ENCODE results near the gene UBB.

GRCh38 chr17:16384557-16384956 is 3.7 kb downstream of the UBB start:
- no peak for TF ChIP-seq CTCF (IDR thresholded peaks at IDR 0.05 in 8 of 11, conservative IDR thresholded peaks at IDR 0.05 in 3 of 11)
- TF ChIP-seq POLR2A (IDR thresholded peaks at IDR 0.05) = no peak
- no peak for TF ChIP-seq POLR2AphosphoS5 (IDR thresholded peaks at IDR 0.05)
